Suppressor macrophage treated with lipopolysaccharide for 4 hours (primary cell): ENCODE measurements around the gene DCLK1.

Experiments used
- DNase-seq: peaks from one replicate; pipeline ENCODE4 v3.0.0-alpha.2; 2020

The DCLK1 gene

GRCh38 chr13:35817642-35818607 is 313.3 kb downstream of the DCLK1 start:
- DNase-seq = no peak

GRCh38 chr13:35814605-35815011 is 316.6 kb downstream of the DCLK1 start:
- no peak for DNase-seq

DNA sequence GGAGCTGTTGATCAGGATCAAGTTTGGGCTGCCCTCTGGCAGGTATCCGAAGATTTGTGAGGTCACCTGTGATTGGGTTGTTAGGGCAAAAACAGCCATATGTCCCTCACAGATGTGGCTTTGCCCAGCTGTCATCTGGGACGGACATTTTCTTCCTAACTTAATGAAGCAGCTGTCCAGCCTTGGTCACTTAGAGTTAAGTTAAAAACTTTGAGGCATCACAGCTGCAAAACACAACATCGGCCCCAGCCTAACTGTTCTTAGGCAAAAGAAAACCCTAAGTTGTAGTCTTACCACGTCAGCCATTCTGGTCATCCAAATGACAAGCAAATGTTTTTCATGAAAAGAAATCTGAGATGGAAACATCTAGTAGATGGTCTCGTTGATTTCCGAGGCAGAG is 318.4 kb downstream of the DCLK1 start:
- no peak for DNase-seq

- DNase-seq = no peak
These were observed 320.9 kb downstream of the DCLK1 start for GRCh38 chr13:35810321-35810720.

DNA sequence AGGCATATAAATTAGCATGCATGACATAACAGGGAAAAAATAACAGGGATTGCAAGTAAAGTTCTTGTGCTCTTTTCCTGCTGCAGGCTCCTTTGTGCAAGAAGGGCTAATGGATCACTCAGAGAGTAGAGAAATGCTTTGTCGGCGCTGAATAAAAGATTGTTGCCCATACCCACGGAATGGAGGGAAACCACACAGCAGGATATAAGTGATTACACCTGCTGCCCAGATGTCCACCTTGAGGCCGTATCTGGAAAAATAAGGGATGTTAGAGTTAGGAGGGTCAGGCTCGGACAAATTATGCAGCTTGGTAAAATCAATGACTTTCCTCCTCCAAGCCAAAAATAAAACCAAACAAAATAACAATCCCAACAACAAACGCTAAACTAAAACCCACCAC is 322.3 kb downstream of the DCLK1 start:
- no peak for DNase-seq

DNA sequence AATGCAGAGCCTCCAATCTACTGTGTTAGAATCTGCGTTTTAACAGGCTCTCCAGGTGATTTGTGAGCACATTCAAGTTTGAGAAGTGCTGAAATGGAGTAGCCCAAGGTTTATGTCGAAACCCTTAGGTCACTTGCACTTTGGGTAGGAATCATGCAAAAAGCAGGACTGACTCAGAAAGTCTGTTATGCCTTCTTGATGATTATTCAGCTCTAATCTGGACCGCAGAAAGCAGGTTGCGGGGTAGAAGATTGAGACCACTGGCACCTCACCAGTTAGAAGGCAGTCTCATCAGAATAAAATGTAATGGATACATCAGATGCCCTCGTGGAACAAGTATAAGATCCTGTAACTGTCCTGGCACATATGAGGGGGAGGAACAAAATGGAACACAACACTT is 326.3 kb downstream of the DCLK1 start:
- DNase-seq = no peak

DNA sequence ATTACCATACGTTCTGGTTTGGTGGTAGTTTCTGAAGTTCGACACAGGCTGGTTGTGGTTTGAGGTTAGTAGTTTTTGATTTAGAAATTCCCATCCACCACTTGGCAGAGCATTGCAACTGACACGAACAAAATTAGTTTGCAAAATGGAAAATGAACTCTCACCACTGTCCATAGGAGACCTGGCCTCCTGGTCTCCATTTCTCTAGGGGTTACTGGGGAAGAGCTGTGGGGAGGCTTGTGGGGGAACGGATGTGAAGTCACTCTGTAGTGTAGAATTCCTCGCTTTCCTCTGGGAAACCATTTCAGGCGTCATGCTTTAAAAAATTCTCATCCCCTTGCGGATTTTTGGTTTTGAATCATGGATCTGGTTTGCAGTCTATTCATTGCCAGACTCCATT is 333.2 kb downstream of the DCLK1 start:
- DNase-seq = no peak

DNA sequence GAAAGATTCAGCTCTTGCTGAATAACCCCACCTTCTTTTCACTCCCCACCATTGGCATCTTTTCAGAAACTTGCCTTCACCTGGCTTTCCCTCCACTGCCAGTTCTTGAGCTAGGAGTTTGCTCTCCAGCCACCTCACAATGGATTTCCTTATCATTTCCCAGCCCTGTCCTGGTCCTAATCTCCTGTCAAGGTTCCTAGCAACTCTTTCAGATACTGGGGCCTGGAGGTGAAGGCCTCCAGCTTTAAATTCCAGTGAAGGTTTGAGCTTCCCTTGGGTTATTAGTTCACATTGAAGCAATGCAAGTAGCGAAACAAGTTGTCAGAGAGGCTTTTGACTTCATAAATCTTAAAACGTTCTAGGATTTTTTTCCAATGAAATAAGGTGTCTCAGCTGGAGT is 333.9 kb downstream of the DCLK1 start:
- DNase-seq = no peak

DNA sequence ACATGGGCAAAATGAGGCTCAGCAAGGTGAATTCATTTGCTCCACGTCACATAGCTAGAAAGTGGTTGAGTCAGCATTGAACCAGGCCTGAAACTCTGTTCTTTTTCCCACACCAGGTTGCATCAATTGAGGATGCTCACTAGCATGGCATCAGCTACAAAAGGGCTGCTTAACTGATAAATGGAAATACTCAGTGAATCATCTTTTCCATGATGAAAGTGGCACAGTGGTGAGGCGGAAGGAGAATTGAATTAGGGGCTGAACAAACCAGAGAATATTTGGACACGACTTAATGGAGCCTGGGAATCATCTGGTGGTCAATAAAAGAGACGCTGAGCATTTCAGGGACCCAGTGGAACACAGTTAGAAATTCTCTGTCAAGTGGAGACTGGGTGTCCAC is 334.6 kb downstream of the DCLK1 start:
- DNase-seq = no peak

GRCh38 chr13:35794734-35795389 is 336.3 kb downstream of the DCLK1 start:
- no peak for DNase-seq

DNA sequence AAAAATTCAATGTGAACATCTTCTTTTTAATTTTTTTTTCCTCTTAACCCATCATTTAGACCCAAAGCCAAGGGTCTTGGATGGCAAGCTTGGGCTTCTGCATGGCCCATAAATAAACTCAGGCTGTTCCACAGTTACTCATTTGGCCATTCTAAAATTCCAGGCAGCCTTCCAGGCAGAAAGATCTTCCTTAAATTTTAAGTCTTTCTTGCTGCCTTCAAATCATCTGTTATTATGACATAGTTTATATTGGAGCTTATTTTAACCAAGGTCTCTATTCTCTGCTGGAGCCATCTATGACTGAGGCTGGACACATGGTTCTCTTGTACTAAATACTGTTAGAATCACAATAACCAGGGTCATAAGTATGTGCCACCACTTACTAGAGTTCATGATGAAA is 337.4 kb downstream of the DCLK1 start:
- DNase-seq = no peak

- no peak for DNase-seq
These were observed 338.3 kb downstream of the DCLK1 start for GRCh38 chr13:35792911-35793310.

DNA sequence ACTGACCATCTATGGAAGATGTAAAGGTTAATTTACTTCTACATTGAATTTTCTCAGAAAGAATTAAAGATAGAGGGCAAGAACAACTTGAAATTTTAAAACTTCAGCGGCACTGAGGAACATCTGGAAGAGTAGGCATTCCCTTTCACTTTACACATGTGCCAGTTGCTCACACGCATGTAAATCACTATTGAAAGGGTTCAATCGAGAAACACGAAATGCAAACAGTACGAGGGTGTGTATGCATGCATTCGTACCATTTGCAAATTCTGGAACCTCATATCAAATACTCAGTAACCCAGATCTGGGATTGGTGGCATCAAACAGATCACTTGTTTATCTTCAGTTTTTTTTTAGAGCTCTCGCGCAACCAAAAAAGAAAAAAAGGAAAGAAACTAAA is 339.2 kb downstream of the DCLK1 start:
- no peak for DNase-seq

DNA sequence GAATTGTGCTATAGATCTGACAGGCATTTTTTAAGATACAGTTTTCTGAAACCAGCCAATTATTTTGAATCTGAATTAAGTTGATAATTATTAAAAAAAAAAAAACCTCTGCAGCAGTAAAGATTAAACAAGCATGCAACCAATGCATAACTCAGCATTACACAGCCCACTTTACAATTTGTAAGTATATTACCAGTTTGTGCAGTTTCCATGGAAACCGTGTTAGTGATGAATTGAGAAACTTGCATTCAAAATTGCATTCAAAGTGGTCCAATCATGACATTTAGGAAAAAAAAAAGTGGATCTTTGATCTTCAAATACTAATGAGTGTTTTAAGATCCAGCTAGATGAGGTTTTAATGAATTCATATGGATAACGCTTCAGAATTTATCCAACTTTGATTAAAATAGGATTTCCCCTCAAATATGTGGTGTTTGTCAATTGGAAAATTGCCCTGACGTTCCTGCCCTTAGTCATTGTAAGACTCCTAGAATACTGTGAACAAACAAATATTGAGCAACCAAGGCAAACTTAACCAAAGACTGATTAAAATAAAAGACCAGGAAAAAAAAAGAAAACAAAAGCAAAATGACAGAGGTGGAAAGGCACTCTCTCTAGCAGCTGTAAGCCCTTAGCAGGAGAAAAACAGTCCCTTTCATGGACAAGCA is 339.9 kb downstream of the DCLK1 start:
- no peak for DNase-seq

DNA sequence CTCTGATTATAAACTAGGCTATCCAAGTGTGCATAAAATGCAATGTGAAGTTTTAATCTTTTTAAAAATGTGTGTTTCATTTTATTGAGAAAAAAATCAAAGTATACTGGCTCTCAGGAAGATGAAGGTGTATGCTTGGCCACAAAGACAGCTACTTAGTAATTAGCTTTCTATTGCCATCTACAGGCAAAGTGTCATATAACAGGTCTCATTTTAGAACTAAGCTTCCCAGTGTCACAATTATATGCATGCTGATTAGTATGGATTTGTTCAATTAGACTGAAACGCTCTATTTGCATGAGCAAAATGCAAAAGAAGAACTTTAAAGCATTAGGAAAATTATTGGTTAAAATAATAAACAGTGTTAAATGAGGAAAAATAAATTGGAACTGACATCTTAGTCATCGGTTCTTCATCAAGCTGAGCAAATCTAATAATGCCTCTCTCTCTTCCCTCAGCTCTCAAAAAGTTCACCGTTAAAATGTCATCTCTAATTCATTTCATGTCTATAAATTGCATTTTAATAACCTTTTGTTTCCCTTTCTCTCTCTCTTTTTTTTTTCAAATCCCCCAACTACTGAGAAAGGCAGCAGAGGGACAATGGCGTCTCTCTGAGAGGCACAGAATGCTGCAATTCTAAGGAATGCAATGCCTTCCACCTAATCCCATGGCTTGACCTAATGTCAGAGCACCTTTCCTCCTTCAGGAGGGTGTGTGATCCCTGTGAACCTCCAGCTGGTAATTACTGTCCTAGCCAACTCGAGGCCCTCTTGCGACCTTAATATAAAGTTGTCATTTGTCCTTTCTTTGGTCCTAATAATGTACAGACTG is 341.6 kb downstream of the DCLK1 start:
- peak; percentile 5 for DNase-seq

- DNase-seq = no peak
These were observed 343.2 kb downstream of the DCLK1 start for GRCh38 chr13:35787937-35788336.

GRCh38 chr13:35785576-35786303 is 345.4 kb downstream of the DCLK1 start:
- DNase-seq = no peak

DNA sequence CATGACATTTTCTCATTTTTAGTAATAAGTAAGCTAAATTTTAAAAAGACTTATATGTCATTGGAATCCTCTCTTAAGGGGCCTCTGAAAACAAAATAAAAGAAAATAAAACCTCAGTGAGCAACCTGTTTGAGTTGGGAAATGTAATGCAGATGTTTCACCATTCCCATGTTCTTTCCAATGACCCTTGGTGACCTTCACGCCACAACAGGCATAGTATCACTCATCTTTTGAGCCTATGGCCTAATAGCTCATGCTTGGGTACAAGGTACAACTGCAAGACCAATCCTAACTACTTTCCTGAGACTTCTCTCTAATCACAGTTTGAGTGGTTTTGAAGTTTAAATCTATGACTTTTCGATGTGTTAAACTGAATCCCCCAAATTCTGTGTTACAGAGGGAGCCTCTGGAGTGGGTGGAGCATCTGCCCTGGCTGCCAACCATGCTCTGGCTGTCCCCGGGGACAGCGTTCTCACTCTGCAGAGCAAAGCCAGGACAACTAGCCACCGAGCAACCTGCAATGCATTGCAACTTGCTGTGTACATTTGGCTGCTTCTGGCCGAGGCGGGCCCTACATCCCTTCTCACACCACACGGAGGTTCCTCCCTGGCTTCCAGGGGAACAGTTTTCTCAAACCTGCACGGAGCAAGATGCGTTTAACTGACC is 346.8 kb downstream of the DCLK1 start:
- DNase-seq = no peak

GRCh38 chr13:35782793-35783192 is 348.4 kb downstream of the DCLK1 start:
- no peak for DNase-seq

DNA sequence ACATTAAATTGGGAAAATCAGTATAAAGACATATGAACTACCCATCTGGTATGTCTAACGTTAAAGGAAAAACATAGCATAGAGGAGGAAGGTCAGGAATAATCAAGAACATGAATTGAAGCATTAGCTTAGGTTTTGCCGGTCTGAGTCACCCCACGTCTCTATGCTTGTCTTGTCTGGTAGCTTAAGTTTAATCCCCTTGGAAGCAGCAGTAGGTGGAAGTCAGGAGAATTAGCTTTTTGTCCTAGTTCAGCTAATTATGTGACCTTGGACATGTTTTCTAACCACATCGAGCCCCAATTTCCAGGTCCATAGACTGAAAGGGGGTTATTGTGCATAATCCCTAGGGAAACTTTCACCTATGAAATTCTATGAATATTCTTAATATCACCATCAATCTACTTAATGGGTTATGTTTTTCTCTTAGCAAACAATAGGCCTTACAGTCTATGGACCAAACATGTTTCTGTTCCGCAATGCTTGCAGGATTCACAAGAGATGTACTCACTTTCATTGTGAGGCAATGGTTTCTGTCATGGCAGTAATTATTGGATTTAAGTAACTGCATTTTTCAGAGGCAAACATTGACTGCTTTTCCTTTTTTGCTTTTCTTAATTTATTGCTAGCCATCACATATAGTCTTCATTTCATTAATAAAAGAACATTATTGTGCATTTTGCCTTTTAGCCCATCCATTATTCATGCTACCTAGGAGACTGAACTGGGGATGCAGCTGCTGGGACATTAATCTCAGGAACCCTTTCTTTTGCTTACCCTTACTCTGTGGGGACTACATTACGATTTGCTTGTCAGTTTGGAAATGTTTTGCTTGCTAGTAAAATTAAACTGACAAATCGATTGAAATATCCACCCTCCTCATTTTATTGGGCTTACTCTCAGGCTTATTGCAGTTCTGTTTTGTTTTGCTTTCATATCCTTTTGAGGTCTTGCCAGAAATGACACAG is 349.9 kb downstream of the DCLK1 start:
- DNase-seq = no peak
